Colonic mucosa (tissue), 4 donors: Measurements from ENCODE around the gene ERP29. TPM values are rescaled to one million over a fixed set of nuclear protein-coding genes. Genes with fewer than 3 reads are reported as not detected.
"Not testable (repeated sequence)": the region's sequence is repeated elsewhere in the genome, so short reads cannot be mapped to it uniquely, and the experiment has no call there.

ENCODE experiments used
- DNase-seq: peaks from one replicate; pipeline ENCODE4 v3.0.0-alpha.2; 2020
- H3K27ac ChIP-seq: fragments of 200-600 bp; one replicate; pipeline ENCODE4 v1.8.0; 2021
- H3K27me3 ChIP-seq: fragments of 200-600 bp; one replicate; pipeline ENCODE4 v1.8.0; 2021
- H3K36me3 ChIP-seq: fragments of 200-600 bp; one replicate; pipeline ENCODE4 v1.8.0; 2021
- H3K4me1 ChIP-seq: fragments of 200-600 bp; one replicate; pipeline ENCODE4 v1.8.0; 2021; ENCODE audit warnings: mild to moderate bottlenecking
- H3K4me3 ChIP-seq: fragments of 200-600 bp; one replicate; pipeline ENCODE4 v1.8.0; 2021
- H3K9ac ChIP-seq, 2 donors: one replicate each; pipeline ENCODE4 v1.7.0; 2013; ENCODE audit warnings: control low read depth in 2 of 2, low read depth in 2 of 2, low read length in 2 of 2
- H3K9me3 ChIP-seq: fragments of 200-600 bp; one replicate; pipeline ENCODE4 v1.8.0; 2021
- intact Hi-C: fragments of 100-400 bp; cut with DNase I; formaldehyde crosslinking; loops from one replicate; pipeline ENCODE4 v1.14.1; 2022
- total RNA-seq, 2 donors: library from RNA; stranded (reverse); fragmentation: NEBNext Ultra II Directional in 1 of 2; extraction: Animal tissue kit (Norgen Biotek cat#: 25700) in 1 of 2; gene quantifications; one replicate each; pipeline ENCODE4 v1.2.1, GENCODE V29; 2021
- TF ChIP-seq, protein P1 (sequence below): fragments of 200-600 bp; IDR thresholded peaks from one replicate; pipeline ENCODE4 v1.8.0; 2022; ENCODE audit warnings: antibody characterized with exemption, mild to moderate bottlenecking
- donor health status: healthy.
- donor health status: DM: no; HTN: no; CAD: no.
- donor health status: DM: no; HTN: no; CAD: no.

ERP29 gene
- total RNA-seq, 2 donors from 2014 or later = 136 to 152 TPM

- H3K27me3 ChIP-seq = no peaks in the 10 kb centered on the region
- no peak overlapping the region for H3K4me3 ChIP-seq
- no peaks in the 10 kb centered on the region for H3K4me1 ChIP-seq
- TF ChIP-seq, protein P1, sequence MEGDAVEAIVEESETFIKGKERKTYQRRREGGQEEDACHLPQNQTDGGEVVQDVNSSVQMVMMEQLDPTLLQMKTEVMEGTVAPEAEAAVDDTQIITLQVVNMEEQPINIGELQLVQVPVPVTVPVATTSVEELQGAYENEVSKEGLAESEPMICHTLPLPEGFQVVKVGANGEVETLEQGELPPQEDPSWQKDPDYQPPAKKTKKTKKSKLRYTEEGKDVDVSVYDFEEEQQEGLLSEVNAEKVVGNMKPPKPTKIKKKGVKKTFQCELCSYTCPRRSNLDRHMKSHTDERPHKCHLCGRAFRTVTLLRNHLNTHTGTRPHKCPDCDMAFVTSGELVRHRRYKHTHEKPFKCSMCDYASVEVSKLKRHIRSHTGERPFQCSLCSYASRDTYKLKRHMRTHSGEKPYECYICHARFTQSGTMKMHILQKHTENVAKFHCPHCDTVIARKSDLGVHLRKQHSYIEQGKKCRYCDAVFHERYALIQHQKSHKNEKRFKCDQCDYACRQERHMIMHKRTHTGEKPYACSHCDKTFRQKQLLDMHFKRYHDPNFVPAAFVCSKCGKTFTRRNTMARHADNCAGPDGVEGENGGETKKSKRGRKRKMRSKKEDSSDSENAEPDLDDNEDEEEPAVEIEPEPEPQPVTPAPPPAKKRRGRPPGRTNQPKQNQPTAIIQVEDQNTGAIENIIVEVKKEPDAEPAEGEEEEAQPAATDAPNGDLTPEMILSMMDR = no peak
- no peaks in the 10 kb centered on the region for H3K36me3 ChIP-seq
- intact Hi-C loops = no loop called here
- no peak overlapping the region for H3K27ac ChIP-seq
- DNase-seq = no peak
- no peaks in the 10 kb centered on the region for H3K9me3 ChIP-seq
- H3K9ac ChIP-seq = no peak overlapping the region
Observed at GRCh38 chr12:111991946-111992345, 21.3 kb upstream of the ERP29 start.

GRCh38 chr12:111992464-111992863 is 20.8 kb upstream of the ERP29 start:
- Histone ChIP-seq H3K27ac (no peak overlapping the region), H3K9me3 (no peaks in the 10 kb centered on the region), H3K9ac (no peak overlapping the region), H3K4me1 (no peaks in the 10 kb centered on the region), H3K4me3 (no peak overlapping the region), H3K27me3 (no peaks in the 10 kb centered on the region), H3K36me3 (no peaks in the 10 kb centered on the region)
- TF ChIP-seq, protein P1 = no peak
- intact Hi-C loops = no loop called here
- DNase-seq = no peak

- Histone ChIP-seq H3K9me3 (no peaks in the 10 kb centered on the region), H3K36me3 (no peaks in the 10 kb centered on the region), H3K27me3 (no peaks in the 10 kb centered on the region), H3K4me3 (no peak overlapping the region), H3K9ac (no peak overlapping the region), H3K27ac (no peak overlapping the region), H3K4me1 (no peaks in the 10 kb centered on the region)
- DNase-seq = no peak
- TF ChIP-seq, protein P1 = no peak
- intact Hi-C loops = no loop called here
Observed at GRCh38 chr12:111993292-111994150, 19.7 kb upstream of the ERP29 start.

GRCh38 chr12:111994211-111995111 is 18.8 kb upstream of the ERP29 start:
- H3K27me3 ChIP-seq, DNase-seq, H3K4me3 ChIP-seq, H3K4me1 ChIP-seq, H3K36me3 ChIP-seq, H3K9me3 ChIP-seq, H3K27ac ChIP-seq, intact Hi-C loops, H3K9ac ChIP-seq: not testable (repeated sequence)

- Histone ChIP-seq H3K4me1 (no peaks in the 10 kb centered on the region), H3K9ac (no peak overlapping the region), H3K27ac (no peak overlapping the region), H3K9me3 (no peaks in the 10 kb centered on the region), H3K27me3 (no peaks in the 10 kb centered on the region), H3K4me3 (no peak overlapping the region), H3K36me3 (no peaks in the 10 kb centered on the region)
- TF ChIP-seq, protein P1 = no peak
- no peak for DNase-seq
- intact Hi-C loops = no loop called here
Observed at GRCh38 chr12:111995782-111996480, 17.3 kb upstream of the ERP29 start.
